HepG2 (cell line): ENCODE results near the gene ATL2. TPM values are rescaled to one million over a fixed set of nuclear protein-coding genes. Genes with fewer than 3 reads are reported as not detected.

Source experiments
- BCL6 ChIP-seq: IDR thresholded peaks from 2 replicates; pipeline ENCODE4 v1.6.1; 2016; ENCODE audit warnings: missing genetic modification reagents, missing compliant biosample characterization
- ETV5 ChIP-seq: IDR thresholded peaks from 2 replicates; pipeline ENCODE4 v1.6.1; 2018; ENCODE audit warnings: missing biosample characterization, missing genetic modification reagents, inconsistent platforms, borderline replicate concordance
- GFI1 ChIP-seq: sonication (generic); formaldehyde crosslinking; IDR thresholded peaks from 2 replicates; pipeline ENCODE4 v1.5.0; 2020; ENCODE audit warnings: missing genetic modification reagents, mild to moderate bottlenecking, borderline replicate concordance
- KLF13 ChIP-seq: sonication (generic); formaldehyde crosslinking; IDR thresholded peaks from 2 replicates; pipeline ENCODE4 v1.4.0; 2020; ENCODE audit warnings: mild to moderate bottlenecking, missing genetic modification reagents
- MXI1 ChIP-seq: IDR thresholded peaks from 3 replicates; pipeline ENCODE4 v1.6.1; 2012; ENCODE audit warnings: low read depth, low read length, inconsistent platforms, borderline replicate concordance
- NR3C1 ChIP-seq: sonication (generic); formaldehyde crosslinking; IDR thresholded peaks from 2 replicates; pipeline ENCODE4 v1.4.0; 2020; ENCODE audit warnings: missing genetic modification reagents
- PCBP1 ChIP-seq: fragments of 200-400 bp; formaldehyde crosslinking; IDR thresholded peaks from 2 replicates; pipeline ENCODE4 v1.6.1; 2017; ENCODE audit warnings: mild to moderate bottlenecking, low read depth, low read length, borderline replicate concordance
- PHF20 ChIP-seq: sonication (generic); formaldehyde crosslinking; IDR thresholded peaks from 2 replicates; pipeline ENCODE4 v1.5.0; 2020; ENCODE audit warnings: mild to moderate bottlenecking, missing genetic modification reagents
- RFX5 ChIP-seq: IDR thresholded peaks from 2 replicates; pipeline ENCODE4 v1.6.1; 2011; ENCODE audit warnings: low read depth, low read length, improper control_type of control experiment
- TBL1XR1 ChIP-seq: fragments of 150-350 bp; IDR thresholded peaks from 2 replicates; pipeline ENCODE4 v1.6.1; 2014; ENCODE audit warnings: borderline replicate concordance, low read length; ENCODE audit not compliant: partially characterized antibody
- ZNF12 ChIP-seq: sonication (generic); formaldehyde crosslinking; IDR thresholded peaks from 2 replicates; pipeline ENCODE4 v1.5.0; 2020; ENCODE audit warnings: missing genetic modification reagents
- ZNF614 ChIP-seq: IDR thresholded peaks from 2 replicates; pipeline ENCODE4 v1.6.1; 2018; ENCODE audit warnings: missing biosample characterization, missing genetic modification reagents, inconsistent platforms, borderline replicate concordance
- ZNF619 ChIP-seq: sonication (generic); formaldehyde crosslinking; IDR thresholded peaks from 2 replicates; pipeline ENCODE4 v1.4.0; 2020; ENCODE audit warnings: mild to moderate bottlenecking, missing genetic modification reagents
- polyA plus RNA-seq, 8 experiments: library from polyadenylated mRNA; depleted of rRNA in 3 of 8; stranded (reverse) in 7 of 8; unstranded in 1 of 8; fragments of >200 nt; fragmentation: Illumina TruSeq in 4 of 8; extraction: Trizol in 4 of 8; gene quantifications; 2 replicates each; pipeline versions ENCODE4 v1.2.1 to v1.2.3, GENCODE V29; 2011 to 2016; ENCODE audit warnings: low read depth in 4 of 8, missing spikeins in 1 of 8, mixed read lengths in 1 of 8; ENCODE audit not compliant: insufficient read depth in 1 of 8
- total RNA-seq, 5 experiments: library from RNA; depleted of rRNA; stranded (reverse); fragments of >200 nt; fragmentation: Illumina TruSeq; extraction: Trizol; gene quantifications; 2 replicates each; pipeline ENCODE4 v1.2.3, GENCODE V29; 2016; ENCODE audit warnings: low read depth in 1 of 5
- TF ChIP-seq, protein P1 (sequence below), 2 experiments: fragments of 450-650 bp in 1 of 2; sonication (generic) in 1 of 2; formaldehyde crosslinking; IDR thresholded peaks; 2 replicates each; pipeline versions ENCODE4 v1.5.0 to v1.8.0; 2020 to 2022; ENCODE audit warnings: mild to moderate bottlenecking in 1 of 2, missing genetic modification reagents in 1 of 2
- TF ChIP-seq, protein P2 (sequence below): sonication (generic); formaldehyde crosslinking; IDR thresholded peaks from 2 replicates; pipeline ENCODE4 v1.4.0; 2020; ENCODE audit warnings: mild to moderate bottlenecking, missing genetic modification reagents
- TF ChIP-seq, protein P3 (sequence below): IDR thresholded peaks from 2 replicates; pipeline ENCODE4 v1.6.1; 2018; ENCODE audit warnings: missing genetic modification reagents, mild to moderate bottlenecking, missing compliant biosample characterization
- TF ChIP-seq, protein P4 (sequence below): sonication (generic); formaldehyde crosslinking; IDR thresholded peaks from 2 replicates; pipeline ENCODE4 v1.4.0; 2020; ENCODE audit warnings: missing genetic modification reagents
- TF ChIP-seq, protein P5 (sequence below): sonication (generic); formaldehyde crosslinking; IDR thresholded peaks from 2 replicates; pipeline ENCODE4 v1.4.0; 2020; ENCODE audit warnings: missing genetic modification reagents
- TF ChIP-seq, protein P6 (sequence below): sonication (generic); formaldehyde crosslinking; IDR thresholded peaks from 2 replicates; pipeline ENCODE4 v1.5.0; 2020; ENCODE audit warnings: missing genetic modification reagents
- TF ChIP-seq, protein P7 (sequence below): sonication (generic); formaldehyde crosslinking; IDR thresholded peaks from 2 replicates; pipeline ENCODE4 v1.5.0; 2020; ENCODE audit warnings: missing genetic modification reagents
- TF ChIP-seq, protein P8 (sequence below): sonication (generic); formaldehyde crosslinking; IDR thresholded peaks from 2 replicates; pipeline ENCODE4 v1.8.0; 2022; ENCODE audit warnings: mild to moderate bottlenecking, missing genetic modification reagents, moderate library complexity

The ATL2 gene
- total and polyA plus RNA-seq, 2 of the 13 experiments (the other 11 are each of a cell fraction or from before 2014, with no cell fraction given), result 56.5 to 119 TPM

DNA sequence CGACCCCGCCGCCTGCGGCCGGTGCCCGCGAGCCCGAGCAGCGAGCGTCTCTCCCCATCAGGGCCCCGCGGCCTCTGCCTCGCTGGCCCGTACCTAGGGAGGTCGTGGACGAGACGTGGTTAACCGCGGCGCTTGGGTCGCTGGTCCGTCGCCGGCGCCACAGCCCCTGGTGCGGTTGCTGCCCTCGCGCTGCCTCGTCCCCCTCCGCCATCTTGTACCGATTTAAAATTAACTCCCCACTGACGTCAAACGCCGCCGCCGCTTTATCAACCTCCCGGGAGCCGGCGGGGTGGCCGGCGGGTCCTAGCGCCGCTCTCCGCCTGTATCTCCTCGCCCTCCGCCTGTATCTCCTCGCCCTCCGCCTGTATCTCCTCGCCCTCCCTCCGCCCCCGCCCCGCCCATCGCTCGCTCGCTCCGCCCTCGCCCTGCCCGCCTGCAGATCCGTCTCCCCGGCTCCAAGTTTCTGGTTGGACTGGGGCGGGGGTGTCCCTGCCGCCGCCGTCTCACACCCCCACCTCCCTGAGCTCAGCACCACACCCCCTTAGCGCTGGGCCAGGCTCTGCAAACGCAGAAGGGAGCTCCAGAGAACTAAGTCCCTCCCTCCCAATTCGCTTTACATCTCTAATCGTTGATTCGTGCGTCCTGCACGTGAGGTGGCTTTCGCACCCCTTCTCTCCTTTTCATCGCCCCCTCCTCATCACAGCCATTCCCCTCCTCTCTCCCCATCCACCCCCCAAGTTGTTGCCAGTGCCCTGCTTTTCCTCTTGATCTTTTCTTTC is at the start of gene ATL2 (continued):
- TF ChIP-seq PHF20 (CRISPR knock-in tag), result peak; percentile 74
- TF ChIP-seq MXI1, result no peak; the same call in 2 of the 3 replicates
- TF ChIP-seq, protein P1, sequence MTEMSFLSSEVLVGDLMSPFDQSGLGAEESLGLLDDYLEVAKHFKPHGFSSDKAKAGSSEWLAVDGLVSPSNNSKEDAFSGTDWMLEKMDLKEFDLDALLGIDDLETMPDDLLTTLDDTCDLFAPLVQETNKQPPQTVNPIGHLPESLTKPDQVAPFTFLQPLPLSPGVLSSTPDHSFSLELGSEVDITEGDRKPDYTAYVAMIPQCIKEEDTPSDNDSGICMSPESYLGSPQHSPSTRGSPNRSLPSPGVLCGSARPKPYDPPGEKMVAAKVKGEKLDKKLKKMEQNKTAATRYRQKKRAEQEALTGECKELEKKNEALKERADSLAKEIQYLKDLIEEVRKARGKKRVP (CRISPR knock-in tag; IDR thresholded peaks at IDR 0.05), result peak in 1 of 2 experiments; percentile 42; a peak in 1 of 4 replicates
- TF ChIP-seq, protein P2, sequence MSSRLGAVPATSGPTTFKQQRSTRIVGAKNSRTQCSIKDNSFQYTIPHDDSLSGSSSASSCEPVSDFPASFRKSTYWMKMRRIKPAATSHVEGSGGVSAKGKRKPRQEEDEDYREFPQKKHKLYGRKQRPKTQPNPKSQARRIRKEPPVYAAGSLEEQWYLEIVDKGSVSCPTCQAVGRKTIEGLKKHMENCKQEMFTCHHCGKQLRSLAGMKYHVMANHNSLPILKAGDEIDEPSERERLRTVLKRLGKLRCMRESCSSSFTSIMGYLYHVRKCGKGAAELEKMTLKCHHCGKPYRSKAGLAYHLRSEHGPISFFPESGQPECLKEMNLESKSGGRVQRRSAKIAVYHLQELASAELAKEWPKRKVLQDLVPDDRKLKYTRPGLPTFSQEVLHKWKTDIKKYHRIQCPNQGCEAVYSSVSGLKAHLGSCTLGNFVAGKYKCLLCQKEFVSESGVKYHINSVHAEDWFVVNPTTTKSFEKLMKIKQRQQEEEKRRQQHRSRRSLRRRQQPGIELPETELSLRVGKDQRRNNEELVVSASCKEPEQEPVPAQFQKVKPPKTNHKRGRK (CRISPR knock-in tag), result peak; percentile 95
- TF ChIP-seq ZNF614 (CRISPR knock-in tag), result peak; percentile 39; the same call in 1 of the 2 replicates
- TF ChIP-seq NR3C1 (CRISPR knock-in tag), result no peak
- TF ChIP-seq, protein P3, sequence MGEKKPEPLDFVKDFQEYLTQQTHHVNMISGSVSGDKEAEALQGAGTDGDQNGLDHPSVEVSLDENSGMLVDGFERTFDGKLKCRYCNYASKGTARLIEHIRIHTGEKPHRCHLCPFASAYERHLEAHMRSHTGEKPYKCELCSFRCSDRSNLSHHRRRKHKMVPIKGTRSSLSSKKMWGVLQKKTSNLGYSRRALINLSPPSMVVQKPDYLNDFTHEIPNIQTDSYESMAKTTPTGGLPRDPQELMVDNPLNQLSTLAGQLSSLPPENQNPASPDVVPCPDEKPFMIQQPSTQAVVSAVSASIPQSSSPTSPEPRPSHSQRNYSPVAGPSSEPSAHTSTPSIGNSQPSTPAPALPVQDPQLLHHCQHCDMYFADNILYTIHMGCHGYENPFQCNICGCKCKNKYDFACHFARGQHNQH (CRISPR knock-in tag), result peak; percentile 100
- peak; percentile 32 for TF ChIP-seq BCL6 (CRISPR knock-in tag)
- TF ChIP-seq, protein P4, sequence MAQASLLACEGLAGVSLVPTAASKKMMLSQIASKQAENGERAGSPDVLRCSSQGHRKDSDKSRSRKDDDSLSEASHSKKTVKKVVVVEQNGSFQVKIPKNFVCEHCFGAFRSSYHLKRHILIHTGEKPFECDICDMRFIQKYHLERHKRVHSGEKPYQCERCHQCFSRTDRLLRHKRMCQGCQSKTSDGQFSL (CRISPR knock-in tag), result 0 out of 2 replicates have a peak, but pooled peaks have one; percentile 27
- TF ChIP-seq, protein P5, sequence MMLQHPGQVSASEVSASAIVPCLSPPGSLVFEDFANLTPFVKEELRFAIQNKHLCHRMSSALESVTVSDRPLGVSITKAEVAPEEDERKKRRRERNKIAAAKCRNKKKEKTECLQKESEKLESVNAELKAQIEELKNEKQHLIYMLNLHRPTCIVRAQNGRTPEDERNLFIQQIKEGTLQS, result no peak
- peak; percentile 92 for TF ChIP-seq PCBP1
- TF ChIP-seq ZNF12, result no peak; the same call in 1 of the 2 replicates
- TF ChIP-seq, protein P6, sequence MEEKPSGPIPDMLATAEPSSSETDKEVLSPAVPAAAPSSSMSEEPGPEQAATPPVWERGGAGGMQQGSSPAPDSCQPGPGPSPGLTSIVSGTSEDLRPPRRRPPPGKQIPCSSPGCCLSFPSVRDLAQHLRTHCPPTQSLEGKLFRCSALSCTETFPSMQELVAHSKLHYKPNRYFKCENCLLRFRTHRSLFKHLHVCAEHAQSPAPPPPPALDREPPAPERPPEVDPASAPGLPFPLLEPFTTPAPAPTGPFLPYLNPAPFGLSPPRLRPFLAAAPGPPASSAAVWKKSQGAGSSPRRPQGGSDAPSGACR (CRISPR knock-in tag), result peak; percentile 67
- TF ChIP-seq, protein P7, sequence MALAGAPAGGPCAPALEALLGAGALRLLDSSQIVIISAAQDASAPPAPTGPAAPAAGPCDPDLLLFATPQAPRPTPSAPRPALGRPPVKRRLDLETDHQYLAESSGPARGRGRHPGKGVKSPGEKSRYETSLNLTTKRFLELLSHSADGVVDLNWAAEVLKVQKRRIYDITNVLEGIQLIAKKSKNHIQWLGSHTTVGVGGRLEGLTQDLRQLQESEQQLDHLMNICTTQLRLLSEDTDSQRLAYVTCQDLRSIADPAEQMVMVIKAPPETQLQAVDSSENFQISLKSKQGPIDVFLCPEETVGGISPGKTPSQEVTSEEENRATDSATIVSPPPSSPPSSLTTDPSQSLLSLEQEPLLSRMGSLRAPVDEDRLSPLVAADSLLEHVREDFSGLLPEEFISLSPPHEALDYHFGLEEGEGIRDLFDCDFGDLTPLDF, result 0 out of 2 replicates have a peak, but pooled peaks have one; percentile 25
- peak; percentile 8; the same call in 1 of the 2 replicates for TF ChIP-seq ETV5
- TF ChIP-seq TBL1XR1, result peak; percentile 63
- TF ChIP-seq, protein P8, sequence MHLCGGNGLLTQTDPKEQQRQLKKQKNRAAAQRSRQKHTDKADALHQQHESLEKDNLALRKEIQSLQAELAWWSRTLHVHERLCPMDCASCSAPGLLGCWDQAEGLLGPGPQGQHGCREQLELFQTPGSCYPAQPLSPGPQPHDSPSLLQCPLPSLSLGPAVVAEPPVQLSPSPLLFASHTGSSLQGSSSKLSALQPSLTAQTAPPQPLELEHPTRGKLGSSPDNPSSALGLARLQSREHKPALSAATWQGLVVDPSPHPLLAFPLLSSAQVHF (CRISPR knock-in tag), result no peak
- peak; percentile 78; the same call in 1 of the 2 replicates for TF ChIP-seq GFI1
- no peak for TF ChIP-seq RFX5
- TF ChIP-seq KLF13 (CRISPR knock-in tag), result 0 out of 2 replicates have a peak, but pooled peaks have one; percentile 34
- peak; percentile 88; the same call in 1 of the 2 replicates for TF ChIP-seq ZNF619 (CRISPR knock-in tag)
